Measurements from ENCODE around the gene LDLRAD4. TPM values are rescaled to one million over a fixed set of nuclear protein-coding genes. Genes with fewer than 3 reads are reported as not detected.

LDLRAD4 gene
- total and polyA plus RNA-seq, 2 experiments from 2014 or later = 0.73 to 1.9 TPM

DNA sequence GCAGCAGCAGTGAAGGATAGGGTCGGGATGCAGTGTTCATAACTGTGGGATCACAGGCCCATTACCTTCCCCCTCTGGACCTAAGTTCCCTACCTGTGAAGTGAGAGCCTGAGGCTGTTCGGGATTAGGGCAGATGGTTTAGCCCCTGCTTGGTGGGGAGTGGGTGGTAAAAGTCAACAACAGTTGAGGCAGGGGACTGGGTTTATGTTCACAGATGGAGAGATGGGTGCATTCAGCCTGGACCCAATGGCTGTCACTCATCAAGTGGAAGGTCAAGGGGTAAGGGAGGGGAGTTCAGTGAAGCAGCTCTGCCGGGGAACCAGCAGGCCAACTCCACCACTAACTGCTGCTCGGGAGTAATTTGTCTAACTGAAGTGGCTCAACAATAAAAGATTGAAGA is 327.4 kb downstream of the LDLRAD4 start (continued):
- TF ChIP-seq REST (IDR thresholded peaks at IDR 0.05; ENCODE audit: unreplicated experiment) = no peak
- no peak for TF ChIP-seq NANOG (IDR thresholded peaks at IDR 0.05; ENCODE audit: borderline replicate concordance)
- no peak for TF ChIP-seq POLR2AphosphoS5 (IDR thresholded peaks at IDR 0.05; ENCODE audit: low read depth)
- no peak for TF ChIP-seq EZH2phosphoT487 (IDR thresholded peaks at IDR 0.05; ENCODE audit: unreplicated experiment)
- no peak for TF ChIP-seq JUNB (IDR thresholded peaks at IDR 0.05; ENCODE audit: unreplicated experiment)
- TF ChIP-seq CREB1 (CRISPR knock-in tag; IDR thresholded peaks at IDR 0.05; ENCODE audit: low read depth) = no peak
- TF ChIP-seq EZH2 (IDR thresholded peaks at IDR 0.05; ENCODE audit: low read depth, unreplicated experiment) = no peak
- TF ChIP-seq ZNF114 (CRISPR knock-in tag; IDR thresholded peaks at IDR 0.05) = no peak
- TF ChIP-seq CTCF (conservative IDR thresholded peaks at IDR 0.05; ENCODE audit: low read depth in 2 of 2) = no peak
- TF ChIP-seq, protein P1, sequence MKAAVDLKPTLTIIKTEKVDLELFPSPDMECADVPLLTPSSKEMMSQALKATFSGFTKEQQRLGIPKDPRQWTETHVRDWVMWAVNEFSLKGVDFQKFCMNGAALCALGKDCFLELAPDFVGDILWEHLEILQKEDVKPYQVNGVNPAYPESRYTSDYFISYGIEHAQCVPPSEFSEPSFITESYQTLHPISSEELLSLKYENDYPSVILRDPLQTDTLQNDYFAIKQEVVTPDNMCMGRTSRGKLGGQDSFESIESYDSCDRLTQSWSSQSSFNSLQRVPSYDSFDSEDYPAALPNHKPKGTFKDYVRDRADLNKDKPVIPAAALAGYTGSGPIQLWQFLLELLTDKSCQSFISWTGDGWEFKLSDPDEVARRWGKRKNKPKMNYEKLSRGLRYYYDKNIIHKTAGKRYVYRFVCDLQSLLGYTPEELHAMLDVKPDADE (IDR thresholded peaks at IDR 0.05) = no peak
- TF ChIP-seq STAT1 (IDR thresholded peaks at IDR 0.05; ENCODE audit: unreplicated experiment) = no peak

GRCh38 chr18:13546638-13547037 is 328.1 kb downstream of the LDLRAD4 start:
- ATAC-seq (no peak), DNase-seq (ENCODE audit: low spot score) (no peak)
- Histone ChIP-seq H3K27me3 (ENCODE audit: insufficient read depth) (no peaks in the 10 kb centered on the region), H3K4me1 (ENCODE audit: insufficient read depth) (no peaks in the 10 kb centered on the region), H3K36me3 (ENCODE audit: insufficient read depth) (0 out of 2 replicates have a peak, but pooled peaks cover 3% of the 10 kb centered on the region), H3K4me2 (no peak overlapping the region), H3K9me2 (ENCODE audit: insufficient read depth) (no peaks in the 10 kb centered on the region), H3K27ac (ENCODE audit: low read depth) (no peak overlapping the region), H3F3A (replicated peaks; ENCODE audit: low read depth) (no peaks in the 10 kb centered on the region), H2AFZ (no peak overlapping the region), H3K4me3 (no peak overlapping the region), H3K79me2 (replicated peaks; ENCODE audit: insufficient read depth) (no peaks in the 10 kb centered on the region), H4K20me1 (replicated peaks; ENCODE audit: insufficient read depth) (no peaks in the 10 kb centered on the region)
- TF ChIP-seq, protein P1 (IDR thresholded peaks at IDR 0.05) = no peak
- no peak for TF ChIP-seq ZNF462 (CRISPR knock-in tag; IDR thresholded peaks at IDR 0.05)
- H3K9me3 Mint-ChIP-seq = peaks cover 11% of the 10 kb centered on the region; the same call in 2 of the 3 replicates
- no peaks in the 10 kb centered on the region for H3K4me1 Mint-ChIP-seq
- H3K4me3 Mint-ChIP-seq = no peak overlapping the region
- H3K27me3 Mint-ChIP-seq (ENCODE audit: insufficient read depth, low read depth, poor library complexity) = peaks cover 6% of the 10 kb centered on the region
- H3K36me3 Mint-ChIP-seq (ENCODE audit: low read depth) = peaks cover 7% of the 10 kb centered on the region; the same call in 2 of the 3 replicates
- no peak overlapping the region for H3K27ac Mint-ChIP-seq

Data from GM23338 (cell line).